IMR-90 (cell line): ENCODE data around the gene INPP5A. TPM values are rescaled to one million over a fixed set of nuclear protein-coding genes. Genes with fewer than 3 reads are reported as not detected.

Experiments used
- ATAC-seq: fragments of 200-7000 bp; cut with Tn5 transposase; 2 replicates; pipeline ENCODE4 v1.9.1; 2020; ENCODE audit warnings: low read depth, mild to moderate bottlenecking, moderate library complexity
- BruUV-seq: library from RNA; stranded (reverse); fragments of 400-500 nt; replicated peaks from 2 replicates; lab custom pipeline; 2021; lab: Mats Ljungman, UMichigan
- CTCF ChIA-PET: fragments of 300-600 bp; formaldehyde crosslinking; extraction: SDS; loops from one replicate; lab custom pipeline; 2021; ENCODE audit warnings: antibody characterized with exemption; lab: Yijun Ruan, JAX
- POLR2A ChIA-PET: fragments of 300-600 bp; sonication (Branson Sonifier 250); formaldehyde crosslinking; loops from one replicate; lab custom pipeline; 2022; ENCODE audit warnings: antibody characterized with exemption; ENCODE audit not compliant: unreplicated experiment; lab: Charles Lee
- DNase-seq: peaks from one replicate; pipeline ENCODE4 v3.0.0; 2013
- H2AFZ ChIP-seq: replicated peaks from 2 replicates; pipeline ENCODE3; 2013; ENCODE audit warnings: low read length, mild to moderate bottlenecking; ENCODE audit not compliant: poor library complexity
- H2AK5ac ChIP-seq: 2 replicates; pipeline ENCODE4 v1.6.1; 2013; ENCODE audit warnings: low read depth, low read length, inconsistent platforms
- H2AK9ac ChIP-seq: replicated peaks from 2 replicates; pipeline ENCODE3; 2013; ENCODE audit warnings: mild to moderate bottlenecking, low read depth, low read length, moderate library complexity; ENCODE audit not compliant: poor library complexity
- H2BK120ac ChIP-seq: 2 replicates; pipeline ENCODE4 v1.6.1; 2013; ENCODE audit warnings: low read depth, low read length, inconsistent platforms
- H2BK15ac ChIP-seq: 3 replicates; pipeline ENCODE4 v1.6.1; 2013; ENCODE audit warnings: low read depth, low read length, inconsistent platforms
- H2BK20ac ChIP-seq: 2 replicates; pipeline ENCODE4 v1.6.1; 2013; ENCODE audit warnings: low read depth, mild to moderate bottlenecking, inconsistent platforms, low read length, moderate library complexity
- H2BK5ac ChIP-seq: 2 replicates; pipeline ENCODE4 v1.6.1; 2013; ENCODE audit warnings: mild to moderate bottlenecking, low read depth, low read length, inconsistent platforms; ENCODE audit not compliant: poor library complexity, severe bottlenecking
- H3K14ac ChIP-seq: replicated peaks from 2 replicates; pipeline ENCODE4 v1.6.1; 2013; ENCODE audit warnings: low read depth, low read length, inconsistent platforms
- H3K18ac ChIP-seq: 2 replicates; pipeline ENCODE4 v1.6.1; 2013; ENCODE audit warnings: low read depth, low read length, control low read depth
- H3K23ac ChIP-seq: 2 replicates; pipeline ENCODE4 v1.6.1; 2013; ENCODE audit warnings: low read depth, low read length, inconsistent platforms
- H3K27ac ChIP-seq: 2 replicates; pipeline ENCODE4 v1.5.1; 2013; ENCODE audit warnings: mild to moderate bottlenecking, control low read depth, low read length; ENCODE audit not compliant: insufficient read depth
- H3K27me3 ChIP-seq: 2 replicates; pipeline ENCODE4 v1.6.1; 2013; ENCODE audit warnings: low read length; ENCODE audit not compliant: control insufficient read depth, insufficient read depth
- H3K36me3 ChIP-seq: 2 replicates; pipeline ENCODE4 v1.6.1; 2013; ENCODE audit warnings: low read length, mixed read lengths; ENCODE audit not compliant: control insufficient read depth, insufficient read depth
- H3K4ac ChIP-seq: 2 replicates; pipeline ENCODE4 v1.6.1; 2013; ENCODE audit warnings: low read depth, low read length, inconsistent platforms
- H3K4me1 ChIP-seq: 2 replicates; pipeline ENCODE4 v1.6.1; 2013; ENCODE audit warnings: low read length, mixed read lengths; ENCODE audit not compliant: control insufficient read depth, insufficient read depth
- H3K4me2 ChIP-seq: 2 replicates; pipeline ENCODE4 v1.6.1; 2013; ENCODE audit warnings: low read depth, mild to moderate bottlenecking, control low read depth, low read length, moderate library complexity
- H3K4me3 ChIP-seq: 2 replicates; pipeline ENCODE4 v1.5.1; 2013; ENCODE audit warnings: low read depth, mild to moderate bottlenecking, control low read depth, low read length, moderate library complexity; ENCODE audit not compliant: insufficient read depth
- H3K56ac ChIP-seq: 2 replicates; pipeline ENCODE4 v1.6.1; 2013; ENCODE audit warnings: low read length, inconsistent platforms; ENCODE audit not compliant: insufficient read depth; ENCODE audit errors: extremely low read depth
- H3K79me1 ChIP-seq, 2 experiments: 2 replicates each; pipeline ENCODE4 v1.6.1; 2013; ENCODE audit warnings: low read length in 2 of 2, inconsistent platforms in 1 of 2, low read depth in 1 of 2
- H3K9ac ChIP-seq: 2 replicates; pipeline ENCODE4 v1.6.1; 2013; ENCODE audit warnings: low read depth, low read length, control low read depth
- H3K9me1 ChIP-seq: 2 replicates; pipeline ENCODE4 v1.6.1; 2013; ENCODE audit warnings: low read length, inconsistent platforms; ENCODE audit not compliant: insufficient read depth
- H3K9me3 ChIP-seq: 2 replicates; pipeline ENCODE4 v1.6.1; 2013; ENCODE audit warnings: low read length; ENCODE audit not compliant: control insufficient read depth, insufficient read depth
- H4K20me1 ChIP-seq: 2 replicates; pipeline ENCODE4 v1.6.1; 2013; ENCODE audit warnings: low read length, inconsistent platforms; ENCODE audit not compliant: insufficient read depth
- H4K5ac ChIP-seq: 2 replicates; pipeline ENCODE4 v1.6.1; 2013; ENCODE audit warnings: mild to moderate bottlenecking, low read depth, low read length, control low read depth
- H4K8ac ChIP-seq, 2 experiments: 2 replicates each; pipeline ENCODE4 v1.6.1; 2013; ENCODE audit warnings: low read depth in 2 of 2, low read length in 2 of 2, control low read depth in 1 of 2, inconsistent platforms in 1 of 2
- H4K91ac ChIP-seq: 2 replicates; pipeline ENCODE4 v1.6.1; 2013; ENCODE audit warnings: low read depth, low read length, inconsistent platforms; ENCODE audit not compliant: insufficient read depth
- CHD1 ChIP-seq: IDR thresholded peaks from 2 replicates; pipeline ENCODE4 v1.6.1; 2012; ENCODE audit warnings: low read depth, low read length, improper control_type of control experiment
- FOS ChIP-seq: fragments of 150-350 bp; IDR thresholded peaks from 2 replicates; pipeline ENCODE4 v1.6.1; 2016; ENCODE audit warnings: low read depth, low read length
- MAFK ChIP-seq: IDR thresholded peaks from 2 replicates; pipeline ENCODE4 v1.6.1; 2012; ENCODE audit warnings: low read depth, low read length, improper control_type of control experiment
- MXI1 ChIP-seq: IDR thresholded peaks from 2 replicates; pipeline ENCODE4 v1.6.1; 2012; ENCODE audit warnings: low read depth, mild to moderate bottlenecking, low read length, moderate library complexity, borderline replicate concordance
- NFE2L2 ChIP-seq: fragments of 150-350 bp; IDR thresholded peaks from 2 replicates; pipeline ENCODE4 v1.6.1; 2016; ENCODE audit warnings: low read depth, mild to moderate bottlenecking, low read length
- POLR2A ChIP-seq: IDR thresholded peaks from 2 replicates; pipeline ENCODE4 v1.6.1; 2012; ENCODE audit warnings: mild to moderate bottlenecking, low read depth, low read length
- SMC3 ChIP-seq: fragments of 150-350 bp; IDR thresholded peaks from 2 replicates; pipeline ENCODE4 v1.6.1; 2016; ENCODE audit warnings: low read depth, mild to moderate bottlenecking, antibody characterized with exemption, low read length, moderate library complexity
- USF2 ChIP-seq: fragments of 150-350 bp; IDR thresholded peaks from 2 replicates; pipeline ENCODE4 v1.6.1; 2017; ENCODE audit warnings: mild to moderate bottlenecking, antibody characterized with exemption, low read length, low read depth
- WGBS, 2 experiments: methylation state at CpG; one replicate each; pipeline versions ENCODE4 v1.1.5 to v1.1.7; 2013; ENCODE audit warnings: missing lambda C conversion rate in 2 of 2; ENCODE audit not compliant: insufficient read length in 1 of 2; ENCODE audit errors: extremely low coverage in 2 of 2; 5-methylcytosine and 5-hydroxymethylcytosine counted together
- dilution Hi-C: fragments of 300-500 bp; cut with HindIII; formaldehyde crosslinking; loops from one replicate; pipeline ENCODE4 v1.14.3; 2018; ENCODE audit warnings: low sequenced_read_pairs; ENCODE audit not compliant: unreplicated experiment
- in situ Hi-C: fragments of 300-500 bp; cut with MboI; formaldehyde crosslinking; loops from 3 replicates; pipeline ENCODE4 v1.14.3; 2019; ENCODE audit warnings: low sequenced_read_pairs, inconsistent platforms, mixed read lengths
- intact Hi-C: fragments of 100-400 bp; cut with micrococcal nuclease; formaldehyde crosslinking; loops from 2 replicates; pipeline ENCODE4 v1.10.0; 2022
- polyA plus RNA-seq, 3 experiments: library from polyadenylated mRNA; depleted of rRNA; stranded (reverse); fragments of >200 nt; gene quantifications; 2 replicates each; pipeline ENCODE4 v1.2.3, GENCODE V29; 2012; ENCODE audit warnings: low replicate concordance in 1 of 3
- total RNA-seq: library from RNA; depleted of rRNA; stranded (reverse); fragments of >200 nt; gene quantifications from 2 replicates; pipeline ENCODE4 v1.2.3, GENCODE V29; 2012
- TF ChIP-seq, protein P1 (sequence below): conservative IDR thresholded peaks from 2 replicates; pipeline ENCODE4 v1.5.1; 2012; ENCODE audit warnings: mild to moderate bottlenecking, low read depth, low read length, improper control_type of control experiment

The INPP5A gene
- total and polyA plus RNA-seq, 2 of the 4 experiments (the other 2 are of a cell fraction) = 21.4 to 36.7 TPM

DNA sequence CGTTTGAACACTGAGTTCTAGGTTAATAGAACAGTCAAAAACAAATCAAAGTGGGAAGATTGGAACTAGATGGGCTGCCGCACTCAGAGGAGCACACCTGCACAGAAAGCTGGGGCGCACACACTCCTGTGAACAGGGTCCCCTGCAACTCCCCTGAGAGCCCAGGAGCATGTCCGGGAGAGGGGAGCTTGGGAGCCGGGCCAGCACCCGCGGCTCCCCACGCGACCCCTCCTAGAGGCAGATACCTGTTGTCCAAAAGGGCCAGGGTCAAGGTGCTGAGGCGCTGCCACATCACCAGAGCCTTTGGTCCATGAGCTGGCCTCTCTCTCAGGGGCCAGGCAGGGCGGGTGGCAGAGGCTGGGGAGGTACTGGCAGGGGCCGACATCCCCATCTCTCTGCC, 242.8 kb downstream of the INPP5A start:
- H3K4ac ChIP-seq = no peak overlapping the region
- H3K79me1 ChIP-seq = no peaks in the 10 kb centered on the region
- BruUV-seq = no TSS peak
- H2BK15ac ChIP-seq = no peak overlapping the region
- no peak overlapping the region for H2AFZ ChIP-seq
- H2BK20ac ChIP-seq = no peak overlapping the region
- DNase-seq (no peak), ATAC-seq (no peak)
- intact Hi-C loops = no loop called here
- no peak overlapping the region for H3K14ac ChIP-seq
- no peak overlapping the region for H3K23ac ChIP-seq
- no peak overlapping the region for H4K8ac ChIP-seq
- H3K4me3 ChIP-seq = no peak overlapping the region
- H3K27ac ChIP-seq = no peak overlapping the region
- no peaks in the 10 kb centered on the region for H3K4me1 ChIP-seq
- H2AK5ac ChIP-seq = no peak overlapping the region
- WGBS, 2 experiments = 89% methylated on average over 7 of the region's 12 CpGs; no CpG with 5 or more reads in 1 of the 2 experiments
- H3K4me2 ChIP-seq = no peak overlapping the region
- H3K9ac ChIP-seq = no peak overlapping the region
- no peak overlapping the region for H4K91ac ChIP-seq
- H3K56ac ChIP-seq = no peak overlapping the region
- H3K18ac ChIP-seq = no peak overlapping the region
- no peaks in the 10 kb centered on the region for H3K9me1 ChIP-seq
- H4K20me1 ChIP-seq = peaks cover 3% of the 10 kb centered on the region; the same call in 1 of the 2 replicates
- H3K27me3 ChIP-seq = peaks cover 23% of the 10 kb centered on the region
- POLR2A ChIA-PET = no interaction called here
- TF ChIP-seq SMC3 = no peak
- TF ChIP-seq MAFK = no peak
- no peak for TF ChIP-seq USF2
- TF ChIP-seq MXI1 = no peak
- no peak for TF ChIP-seq FOS
- TF ChIP-seq, protein P1, sequence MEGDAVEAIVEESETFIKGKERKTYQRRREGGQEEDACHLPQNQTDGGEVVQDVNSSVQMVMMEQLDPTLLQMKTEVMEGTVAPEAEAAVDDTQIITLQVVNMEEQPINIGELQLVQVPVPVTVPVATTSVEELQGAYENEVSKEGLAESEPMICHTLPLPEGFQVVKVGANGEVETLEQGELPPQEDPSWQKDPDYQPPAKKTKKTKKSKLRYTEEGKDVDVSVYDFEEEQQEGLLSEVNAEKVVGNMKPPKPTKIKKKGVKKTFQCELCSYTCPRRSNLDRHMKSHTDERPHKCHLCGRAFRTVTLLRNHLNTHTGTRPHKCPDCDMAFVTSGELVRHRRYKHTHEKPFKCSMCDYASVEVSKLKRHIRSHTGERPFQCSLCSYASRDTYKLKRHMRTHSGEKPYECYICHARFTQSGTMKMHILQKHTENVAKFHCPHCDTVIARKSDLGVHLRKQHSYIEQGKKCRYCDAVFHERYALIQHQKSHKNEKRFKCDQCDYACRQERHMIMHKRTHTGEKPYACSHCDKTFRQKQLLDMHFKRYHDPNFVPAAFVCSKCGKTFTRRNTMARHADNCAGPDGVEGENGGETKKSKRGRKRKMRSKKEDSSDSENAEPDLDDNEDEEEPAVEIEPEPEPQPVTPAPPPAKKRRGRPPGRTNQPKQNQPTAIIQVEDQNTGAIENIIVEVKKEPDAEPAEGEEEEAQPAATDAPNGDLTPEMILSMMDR = no peak
- TF ChIP-seq NFE2L2 = no peak
- no peak for TF ChIP-seq CHD1
- TF ChIP-seq POLR2A = no peak
- peaks cover 5% of the 10 kb centered on the region; the same call in 1 of the 2 replicates for H3K9me3 ChIP-seq
- H2BK5ac ChIP-seq = no peak overlapping the region
- in situ Hi-C loops = no loop called here
- no peak overlapping the region for H4K5ac ChIP-seq
- dilution Hi-C loops = no loop called here
- H3K36me3 ChIP-seq = peaks cover 8% of the 10 kb centered on the region
- no peak overlapping the region for H2AK9ac ChIP-seq
- CTCF ChIA-PET = no interaction called here
- no peak overlapping the region for H2BK120ac ChIP-seq
